Gastrocnemius medialis (tissue), 4 donors: ENCODE data around the gene B4GALNT2.

Experiments
- POLR2A ChIP-seq, 2 donors: fragments of 450-650 bp; IDR thresholded peaks; one replicate each; pipeline ENCODE4 v1.6.1; 2017; ENCODE audit warnings: antibody characterized with exemption in 2 of 2, mild to moderate bottlenecking in 2 of 2, moderate library complexity in 2 of 2
- TF ChIP-seq, protein P1 (sequence below), 5 experiments: fragments of 450-650 bp in 3 of 5; fragments of 200-600 bp in 2 of 5; sonication (generic) in 2 of 5; IDR thresholded peaks in 4 of 5; conservative IDR thresholded peaks in 1 of 5; 1 replicate in 4 of 5; 2 replicates in 1 of 5; pipeline ENCODE4 v1.5.1; 2016 to 2019; ENCODE audit warnings: antibody characterized with exemption in 5 of 5, mild to moderate bottlenecking in 3 of 5, moderate library complexity in 3 of 5

DNA sequence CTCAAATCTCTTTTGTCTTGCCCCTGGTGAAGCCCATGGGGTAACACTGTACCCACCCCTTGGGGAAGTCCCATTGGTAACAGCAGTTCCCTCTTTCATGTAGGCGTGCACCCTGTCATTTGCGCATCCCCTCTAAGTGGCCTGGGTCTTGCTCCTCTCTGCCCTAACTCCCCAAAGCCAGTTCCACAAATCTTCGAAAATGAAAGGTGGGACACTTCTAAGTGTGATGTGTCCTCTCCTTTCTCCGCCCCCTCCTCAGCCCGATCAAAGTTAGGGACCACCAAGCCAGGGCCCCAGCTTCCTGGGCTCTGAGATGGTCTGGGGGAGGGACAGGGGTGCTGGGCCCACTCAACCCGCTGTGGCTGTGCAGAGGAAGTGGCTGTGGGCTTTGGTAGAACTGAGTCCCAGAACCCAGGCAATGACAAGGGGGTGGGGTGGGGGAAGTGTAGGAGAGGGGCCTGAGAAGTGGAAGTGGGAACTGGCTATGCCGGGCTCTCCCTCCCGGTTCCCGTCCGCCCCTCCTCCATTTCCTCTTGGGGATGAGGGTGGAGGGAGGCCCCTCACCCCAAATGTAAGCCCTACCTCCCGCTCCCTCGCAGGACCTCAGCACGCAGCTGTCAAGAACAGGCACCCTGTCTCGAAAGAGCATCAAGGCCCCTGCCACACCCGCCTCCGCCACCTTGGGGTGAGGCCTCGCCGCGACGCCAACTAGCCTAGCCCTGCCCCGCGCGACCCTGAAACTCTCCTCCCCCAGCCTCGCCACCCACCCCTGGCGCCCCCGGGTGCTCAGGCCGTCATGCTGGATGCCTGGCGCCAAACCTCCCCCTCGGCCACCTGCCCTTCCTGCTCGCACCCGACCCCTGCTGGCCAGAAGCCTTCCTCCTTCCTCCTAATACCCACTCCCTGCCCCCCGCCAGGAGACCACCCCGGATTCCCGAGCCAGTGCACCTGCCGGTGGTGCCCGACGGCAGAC is 86.7 kb downstream of the B4GALNT2 start:
- TF ChIP-seq, protein P1, sequence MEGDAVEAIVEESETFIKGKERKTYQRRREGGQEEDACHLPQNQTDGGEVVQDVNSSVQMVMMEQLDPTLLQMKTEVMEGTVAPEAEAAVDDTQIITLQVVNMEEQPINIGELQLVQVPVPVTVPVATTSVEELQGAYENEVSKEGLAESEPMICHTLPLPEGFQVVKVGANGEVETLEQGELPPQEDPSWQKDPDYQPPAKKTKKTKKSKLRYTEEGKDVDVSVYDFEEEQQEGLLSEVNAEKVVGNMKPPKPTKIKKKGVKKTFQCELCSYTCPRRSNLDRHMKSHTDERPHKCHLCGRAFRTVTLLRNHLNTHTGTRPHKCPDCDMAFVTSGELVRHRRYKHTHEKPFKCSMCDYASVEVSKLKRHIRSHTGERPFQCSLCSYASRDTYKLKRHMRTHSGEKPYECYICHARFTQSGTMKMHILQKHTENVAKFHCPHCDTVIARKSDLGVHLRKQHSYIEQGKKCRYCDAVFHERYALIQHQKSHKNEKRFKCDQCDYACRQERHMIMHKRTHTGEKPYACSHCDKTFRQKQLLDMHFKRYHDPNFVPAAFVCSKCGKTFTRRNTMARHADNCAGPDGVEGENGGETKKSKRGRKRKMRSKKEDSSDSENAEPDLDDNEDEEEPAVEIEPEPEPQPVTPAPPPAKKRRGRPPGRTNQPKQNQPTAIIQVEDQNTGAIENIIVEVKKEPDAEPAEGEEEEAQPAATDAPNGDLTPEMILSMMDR (IDR thresholded peaks at IDR 0.05 in 4 of 5, conservative IDR thresholded peaks at IDR 0.05 in 1 of 5) = no peak
- no peak for TF ChIP-seq POLR2A (IDR thresholded peaks at IDR 0.05)
